Choroid plexus epithelial cell (primary cell): Measurements from ENCODE around the gene UGT1A6.
"Not testable (repeated sequence)": the region's sequence is repeated elsewhere in the genome, so short reads cannot be mapped to it uniquely, and the experiment has no call there.

Source experiments
- DNase-seq: peaks from one replicate; pipeline ENCODE4 v3.0.0-alpha.2; 2010; ENCODE audit warnings: low read depth
- H3K4me3 ChIP-seq: 2 replicates; pipeline ENCODE4 v1.5.1; 2011; ENCODE audit warnings: low read depth, mild to moderate bottlenecking, control low read depth, low read length, moderate library complexity
- CTCF ChIP-seq: conservative IDR thresholded peaks from 2 replicates; pipeline ENCODE4 v1.5.1; 2011; ENCODE audit warnings: low read depth, mild to moderate bottlenecking, control low read depth, inconsistent platforms, low read length, moderate library complexity

The UGT1A6 gene

GRCh38 chr2:233692648-233693047 is at the start of gene UGT1A6:
UGT1A6 (plus strand) TSS chr2:233692890; CDS start chr2:233693005, 115 bp downstream.
- no peak for TF ChIP-seq CTCF
- no peak within 1 kb of the TSS for H3K4me3 ChIP-seq
- DNase-seq: no peak

GRCh38 chr2:233643128-233643527 is 49.6 kb upstream of the UGT1A6 start:
- peak; percentile 45 for DNase-seq
- H3K4me3 ChIP-seq: no peak overlapping the region
- peak; percentile 56 for TF ChIP-seq CTCF

GRCh38 chr2:233646033-233646432 is 46.7 kb upstream of the UGT1A6 start:
- H3K4me3 ChIP-seq, DNase-seq: not testable (repeated sequence)

- TF ChIP-seq CTCF: no peak
- H3K4me3 ChIP-seq: no peak overlapping the region
- DNase-seq: no peak
Observed at GRCh38 chr2:233650981-233651380, 41.7 kb upstream of the UGT1A6 start.

GRCh38 chr2:233651430-233651829 is 41.3 kb upstream of the UGT1A6 start:
- no peak for DNase-seq
- no peak overlapping the region for H3K4me3 ChIP-seq
- no peak for TF ChIP-seq CTCF

- H3K4me3 ChIP-seq: no peak overlapping the region
- DNase-seq: peak; percentile 33
- no peak for TF ChIP-seq CTCF
Observed at GRCh38 chr2:233654501-233654900, 38.2 kb upstream of the UGT1A6 start.

GRCh38 chr2:233655043-233655442 is 37.6 kb upstream of the UGT1A6 start:
- no peak for TF ChIP-seq CTCF
- DNase-seq: no peak
- no peak overlapping the region for H3K4me3 ChIP-seq

- not testable (repeated sequence) for H3K4me3 ChIP-seq, DNase-seq
Observed at GRCh38 chr2:233655943-233656342, 36.7 kb upstream of the UGT1A6 start.
